HG03520 (cell line): ENCODE measurements around the gene LDLRAP1.

Experiments used
- ATAC-seq: cut with Tn5 transposase; IDR thresholded peaks from one replicate; pipeline ENCODE4 v1.9.1; 2021; ENCODE audit warnings: mild to moderate bottlenecking, moderate library complexity; ENCODE audit not compliant: unreplicated experiment

Gene LDLRAP1

GRCh38 chr1:25541889-25542658 lies 1.3 kb upstream of the LDLRAP1 start:
- ATAC-seq, result no peak

GRCh38 chr1:25543005-25543424 lies 391 bp upstream of the LDLRAP1 start:
- ATAC-seq, result no peak

GRCh38 chr1:25544243-25544764 lies 898 bp downstream of the LDLRAP1 start:
- no peak for ATAC-seq

GRCh38 chr1:25544819-25545218 lies 1.4 kb downstream of the LDLRAP1 start:
- ATAC-seq, result no peak

- no peak for ATAC-seq
These were observed 2.4 kb downstream of the LDLRAP1 start for GRCh38 chr1:25545767-25546166.

- no peak for ATAC-seq
These were observed 2.8 kb downstream of the LDLRAP1 start for GRCh38 chr1:25546193-25546592.

GRCh38 chr1:25548601-25549000 lies 5.2 kb downstream of the LDLRAP1 start:
- no peak for ATAC-seq

- no peak for ATAC-seq
These were observed 6.1 kb downstream of the LDLRAP1 start for GRCh38 chr1:25549273-25550154.

GRCh38 chr1:25550155-25550506 lies 6.7 kb downstream of the LDLRAP1 start:
- ATAC-seq, result no peak

GRCh38 chr1:25550683-25551310 lies 7.4 kb downstream of the LDLRAP1 start:
- no peak for ATAC-seq

- no peak for ATAC-seq
These were observed 10.5 kb downstream of the LDLRAP1 start for GRCh38 chr1:25553749-25554429.

GRCh38 chr1:25554430-25554780 lies 11.0 kb downstream of the LDLRAP1 start:
- no peak for ATAC-seq

- no peak for ATAC-seq
These were observed 11.7 kb downstream of the LDLRAP1 start for GRCh38 chr1:25554886-25555752.

- ATAC-seq, result no peak
These were observed 12.3 kb downstream of the LDLRAP1 start for GRCh38 chr1:25555753-25556092.

GRCh38 chr1:25556132-25556670 lies 12.8 kb downstream of the LDLRAP1 start:
- ATAC-seq, result no peak

GRCh38 chr1:25556791-25557476 lies 13.5 kb downstream of the LDLRAP1 start:
- ATAC-seq, result no peak

- no peak for ATAC-seq
These were observed 14.1 kb downstream of the LDLRAP1 start for GRCh38 chr1:25557543-25557942.

GRCh38 chr1:25559031-25559430 lies 15.6 kb downstream of the LDLRAP1 start:
- ATAC-seq, result no peak

GRCh38 chr1:25560001-25560400 lies 16.6 kb downstream of the LDLRAP1 start:
- no peak for ATAC-seq
